BLaER1 (cell line): ENCODE measurements around the gene SP140L.
A peak's percentile ranks its signal among the peaks of the same experiment; 100 is the strongest.
"Not testable (repeated sequence)": the region's sequence is repeated elsewhere in the genome, so short reads cannot be mapped to it uniquely, and the experiment has no call there.

Source experiments
- H3K27ac ChIP-seq: shearing (Covaris generic); formaldehyde crosslinking; 2 replicates; pipeline ENCODE4 v1.8.1; 2022
- H3K27me3 ChIP-seq: shearing (Covaris generic); formaldehyde crosslinking; 2 replicates; pipeline ENCODE4 v1.8.1; 2022
- H3K36me3 ChIP-seq: shearing (Covaris generic); formaldehyde crosslinking; 2 replicates; pipeline ENCODE4 v1.8.1; 2022
- H3K4me1 ChIP-seq: shearing (Covaris generic); formaldehyde crosslinking; 2 replicates; pipeline ENCODE4 v1.8.1; 2022
- H3K4me2 ChIP-seq: shearing (Covaris generic); formaldehyde crosslinking; 2 replicates; pipeline ENCODE4 v1.8.1; 2022
- H3K4me3 ChIP-seq: shearing (Covaris generic); formaldehyde crosslinking; 2 replicates; pipeline ENCODE4 v1.8.1; 2022
- H3K9ac ChIP-seq: shearing (Covaris generic); formaldehyde crosslinking; 2 replicates; pipeline ENCODE4 v1.8.1; 2022
- H3K9me3 ChIP-seq: shearing (Covaris generic); formaldehyde crosslinking; 2 replicates; pipeline ENCODE4 v1.8.1; 2022
- H4K20me1 ChIP-seq: shearing (Covaris generic); formaldehyde crosslinking; 2 replicates; pipeline ENCODE4 v1.8.1; 2022
- Cebpa-rat ChIP-seq: shearing (Covaris generic); IDR thresholded peaks from 2 replicates; pipeline ENCODE4 v1.8.1; 2022

Gene SP140L

GRCh38 chr2:230358305-230358704, 31.3 kb downstream of the SP140L start:
- H4K20me1 ChIP-seq: no peaks in the 10 kb centered on the region
- H3K4me1 ChIP-seq: peaks cover 12% of the 10 kb centered on the region
- no peak overlapping the region for H3K4me2 ChIP-seq
- H3K4me3 ChIP-seq: no peak overlapping the region
- no peak overlapping the region for H3K27ac ChIP-seq
- no peak for TF ChIP-seq Cebpa-rat
- no peak overlapping the region for H3K9ac ChIP-seq
- peaks cover 46% of the 10 kb centered on the region for H3K36me3 ChIP-seq
- H3K9me3 ChIP-seq: peaks cover 11% of the 10 kb centered on the region; the same call in 1 of the 2 replicates
- no peaks in the 10 kb centered on the region for H3K27me3 ChIP-seq

- TF ChIP-seq Cebpa-rat: no peak
- Histone ChIP-seq H3K4me3 (no peak overlapping the region), H3K9ac (no peak overlapping the region), H3K27me3 (no peaks in the 10 kb centered on the region), H3K9me3 (peaks cover 11% of the 10 kb centered on the region; the same call in 1 of the 2 replicates), H3K27ac (no peak overlapping the region), H4K20me1 (no peaks in the 10 kb centered on the region), H3K36me3 (peaks cover 46% of the 10 kb centered on the region), H3K4me1 (peaks cover 12% of the 10 kb centered on the region), H3K4me2 (no peak overlapping the region)
Measured at GRCh38 chr2:230360028-230360427, 33.0 kb downstream of the SP140L start.

- Histone ChIP-seq H4K20me1 (no peaks in the 10 kb centered on the region), H3K27ac (no peak overlapping the region), H3K36me3 (peaks cover 52% of the 10 kb centered on the region), H3K9me3 (peaks cover 7% of the 10 kb centered on the region; the same call in 1 of the 2 replicates), H3K4me1 (peaks cover 12% of the 10 kb centered on the region), H3K27me3 (no peaks in the 10 kb centered on the region), H3K4me2 (peak overlapping the region; percentile 40), H3K9ac (no peak overlapping the region), H3K4me3 (no peak overlapping the region)
- no peak for TF ChIP-seq Cebpa-rat
Measured at GRCh38 chr2:230362030-230362691, 35.2 kb downstream of the SP140L start.

GRCh38 chr2:230382108-230382507, 55.1 kb downstream of the SP140L start:
- no peaks in the 10 kb centered on the region for H3K27me3 ChIP-seq
- H3K4me2 ChIP-seq: no peak overlapping the region

GRCh38 chr2:230383453-230383852, 56.5 kb downstream of the SP140L start:
- Histone ChIP-seq H3K4me3 (no peak overlapping the region), H3K4me2 (no peak overlapping the region), H3K9me3 (no peaks in the 10 kb centered on the region), H3K36me3 (peaks cover 41% of the 10 kb centered on the region), H3K4me1 (no peaks in the 10 kb centered on the region), H3K27ac (no peak overlapping the region), H3K9ac (no peak overlapping the region), H4K20me1 (no peaks in the 10 kb centered on the region), H3K27me3 (no peaks in the 10 kb centered on the region)
- TF ChIP-seq Cebpa-rat: no peak

More at GRCh38 chr2:230382108-230382507, 55.1 kb downstream of the SP140L start:
- TF ChIP-seq Cebpa-rat: no peak
- Histone ChIP-seq H3K36me3 (peaks cover 40% of the 10 kb centered on the region), H3K4me3 (no peak overlapping the region), H3K27ac (no peak overlapping the region), H4K20me1 (no peaks in the 10 kb centered on the region), H3K9me3 (no peaks in the 10 kb centered on the region), H3K4me1 (no peaks in the 10 kb centered on the region), H3K9ac (no peak overlapping the region)

GRCh38 chr2:230384986-230385385, 58.0 kb downstream of the SP140L start:
- no peak overlapping the region for H3K9ac ChIP-seq

GRCh38 chr2:230394301-230394700, 67.3 kb downstream of the SP140L start:
- Histone ChIP-seq H4K20me1 (no peaks in the 10 kb centered on the region), H3K4me1 (no peaks in the 10 kb centered on the region), H3K27ac (no peak overlapping the region), H3K4me2 (no peak overlapping the region), H3K9me3 (peaks cover 20% of the 10 kb centered on the region; the same call in 1 of the 2 replicates), H3K9ac (no peak overlapping the region), H3K4me3 (no peak overlapping the region), H3K36me3 (peaks cover 76% of the 10 kb centered on the region), H3K27me3 (no peaks in the 10 kb centered on the region)
- TF ChIP-seq Cebpa-rat: no peak

More at GRCh38 chr2:230384986-230385385, 58.0 kb downstream of the SP140L start:
- Histone ChIP-seq H3K4me1 (no peaks in the 10 kb centered on the region), H3K4me3 (no peak overlapping the region), H4K20me1 (no peaks in the 10 kb centered on the region), H3K27ac (no peak overlapping the region), H3K9me3 (no peaks in the 10 kb centered on the region), H3K36me3 (peaks cover 56% of the 10 kb centered on the region), H3K4me2 (no peak overlapping the region), H3K27me3 (no peaks in the 10 kb centered on the region)
- TF ChIP-seq Cebpa-rat: no peak

- H3K27me3 ChIP-seq, H3K4me3 ChIP-seq, H4K20me1 ChIP-seq, H3K9ac ChIP-seq, H3K4me2 ChIP-seq, H3K4me1 ChIP-seq, H3K27ac ChIP-seq: not testable (repeated sequence)
- Histone ChIP-seq H3K36me3 (peaks cover 57% of the 10 kb centered on the region), H3K9me3 (peaks cover 17% of the 10 kb centered on the region; the same call in 1 of the 2 replicates)
Measured at GRCh38 chr2:230398698-230399097, 71.7 kb downstream of the SP140L start.

GRCh38 chr2:230400041-230400440, 73.0 kb downstream of the SP140L start:
- Histone ChIP-seq H3K9ac (no peak overlapping the region), H3K27ac (no peak overlapping the region), H3K4me2 (no peak overlapping the region), H3K4me3 (no peak overlapping the region), H3K27me3 (no peaks in the 10 kb centered on the region), H3K36me3 (peaks cover 57% of the 10 kb centered on the region), H3K9me3 (peaks cover 11% of the 10 kb centered on the region; the same call in 1 of the 2 replicates), H3K4me1 (no peaks in the 10 kb centered on the region), H4K20me1 (no peaks in the 10 kb centered on the region)
- TF ChIP-seq Cebpa-rat: no peak

GRCh38 chr2:230400454-230400853, 73.5 kb downstream of the SP140L start:
- H3K9ac ChIP-seq: no peak overlapping the region
- H3K4me1 ChIP-seq: no peaks in the 10 kb centered on the region
- peaks cover 9% of the 10 kb centered on the region; the same call in 1 of the 2 replicates for H3K9me3 ChIP-seq
- no peaks in the 10 kb centered on the region for H3K27me3 ChIP-seq
- peaks cover 57% of the 10 kb centered on the region for H3K36me3 ChIP-seq
- H4K20me1 ChIP-seq: no peaks in the 10 kb centered on the region
- no peak for TF ChIP-seq Cebpa-rat
- no peak overlapping the region for H3K27ac ChIP-seq
- no peak overlapping the region for H3K4me3 ChIP-seq
- H3K4me2 ChIP-seq: no peak overlapping the region

- H3K4me1 ChIP-seq, H4K20me1 ChIP-seq, H3K27ac ChIP-seq, H3K4me2 ChIP-seq, H3K9me3 ChIP-seq, H3K9ac ChIP-seq, H3K4me3 ChIP-seq, H3K27me3 ChIP-seq: not testable (repeated sequence)
- peaks cover 57% of the 10 kb centered on the region for H3K36me3 ChIP-seq
Measured at GRCh38 chr2:230401026-230401425, 74.0 kb downstream of the SP140L start.
